Tibial nerve (tissue), 4 donors: ENCODE data around the gene CCDC171. TPM values are rescaled to one million over a fixed set of nuclear protein-coding genes. Genes with fewer than 3 reads are reported as not detected.

ENCODE experiments used
- DNase-seq, 2 donors: peaks; one replicate each; pipeline ENCODE4 v3.0.0-alpha.2; 2019; ENCODE audit warnings: low spot score in 2 of 2
- H3K27ac ChIP-seq, 4 donors: fragments of 200-600 bp; sonication (generic) in 3 of 4; one replicate each; pipeline ENCODE4 v1.5.1; 2017 to 2019; ENCODE audit warnings: mild to moderate bottlenecking in 1 of 4
- H3K27me3 ChIP-seq, 2 donors: fragments of 200-600 bp; sonication (generic) in 1 of 2; one replicate each; pipeline versions ENCODE4 v1.5.1 to v1.6.0; 2017 to 2019
- H3K36me3 ChIP-seq, 3 donors: fragments of 200-600 bp; sonication (generic); one replicate each; pipeline ENCODE4 v1.5.1; 2018 to 2019
- H3K4me1 ChIP-seq, 4 donors: fragments of 200-600 bp; sonication (generic) in 3 of 4; one replicate each; pipeline ENCODE4 v1.5.1; 2017 to 2019
- H3K4me3 ChIP-seq, 4 donors: fragments of 200-600 bp; sonication (generic) in 3 of 4; one replicate each; pipeline ENCODE4 v1.5.1; 2017 to 2019; ENCODE audit warnings: mild to moderate bottlenecking in 1 of 4, moderate library complexity in 1 of 4
- H3K9me3 ChIP-seq, 4 donors: fragments of 200-600 bp; sonication (generic) in 3 of 4; one replicate each; pipeline ENCODE4 v1.5.1; 2017 to 2019
- CTCF ChIP-seq, 5 experiments: fragments of 200-600 bp in 3 of 5; fragments of 450-650 bp in 2 of 5; sonication (generic) in 3 of 5; IDR thresholded peaks; one replicate each; pipeline ENCODE4 v1.5.1; 2016 to 2019; ENCODE audit warnings: antibody characterized with exemption in 5 of 5, mild to moderate bottlenecking in 3 of 5, moderate library complexity in 2 of 5
- EP300 ChIP-seq, 2 donors: sonication (generic); formaldehyde crosslinking; IDR thresholded peaks; one replicate each; pipeline ENCODE4 v1.6.1; 2017; ENCODE audit warnings: antibody characterized with exemption in 2 of 2, mild to moderate bottlenecking in 1 of 2
- POLR2A ChIP-seq, 2 donors: fragments of 450-650 bp; IDR thresholded peaks; one replicate each; pipeline ENCODE4 v1.6.1; 2017; ENCODE audit warnings: antibody characterized with exemption in 2 of 2, mild to moderate bottlenecking in 2 of 2, moderate library complexity in 2 of 2
- WGBS, 2 donors: methylation state at CpG; one replicate each; pipeline ENCODE4 v1.1.5; 2018; 5-methylcytosine and 5-hydroxymethylcytosine counted together
- total RNA-seq, 4 donors: library from RNA; depleted of rRNA; stranded (reverse); fragments of >200 nt; gene quantifications; one replicate each; pipeline ENCODE4 v1.1.0, GENCODE V29; 2016

The CCDC171 gene
- total RNA-seq, 4 donors from 2014 or later = 4.7 to 18.8 (median 7.9) TPM

- Histone ChIP-seq H3K36me3 (peaks cover 0 to 9% (median 0%) of the 10 kb centered on the region in 3 donors), H3K4me1 (no peaks in the 10 kb centered on the region), H3K9me3 (no peaks in the 10 kb centered on the region), H3K4me3 (no peak overlapping the region), H3K27me3 (no peaks in the 10 kb centered on the region), H3K27ac (no peak overlapping the region)
- DNase-seq = no peak
- TF ChIP-seq POLR2A (IDR thresholded peaks at IDR 0.05) (no peak), CTCF (IDR thresholded peaks at IDR 0.05) (no peak), EP300 (IDR thresholded peaks at IDR 0.05) (no peak)
- 37 to 46% methylated on average over 5 of the region's 5 CpGs for WGBS, 2 donors
Measured at GRCh38 chr9:15722888-15723287, 170.0 kb downstream of the CCDC171 start.

- Histone ChIP-seq H3K36me3 (peaks cover 0 to 5% (median 0%) of the 10 kb centered on the region in 3 donors), H3K4me3 (no peak overlapping the region), H3K27ac (no peak overlapping the region), H3K4me1 (no peaks in the 10 kb centered on the region), H3K27me3 (no peaks in the 10 kb centered on the region), H3K9me3 (no peaks in the 10 kb centered on the region)
- 81 to 88% methylated on average over 1 of the region's 1 CpG for WGBS, 2 donors
- TF ChIP-seq POLR2A (IDR thresholded peaks at IDR 0.05) (no peak), EP300 (IDR thresholded peaks at IDR 0.05) (no peak), CTCF (IDR thresholded peaks at IDR 0.05) (no peak)
- DNase-seq = no peak
Measured at GRCh38 chr9:15724016-15724415, 171.2 kb downstream of the CCDC171 start.

GRCh38 chr9:15724612-15725011, 171.8 kb downstream of the CCDC171 start:
- Histone ChIP-seq H3K4me3 (no peak overlapping the region), H3K9me3 (no peaks in the 10 kb centered on the region), H3K36me3 (peaks cover 0 to 5% (median 0%) of the 10 kb centered on the region in 3 donors), H3K4me1 (no peaks in the 10 kb centered on the region), H3K27ac (no peak overlapping the region), H3K27me3 (no peaks in the 10 kb centered on the region)
- WGBS, 2 donors = 14 to 24% methylated on average over 1 of the region's 1 CpG
- no peak for DNase-seq
- TF ChIP-seq CTCF (IDR thresholded peaks at IDR 0.05) (no peak), POLR2A (IDR thresholded peaks at IDR 0.05) (no peak), EP300 (IDR thresholded peaks at IDR 0.05) (no peak)

GRCh38 chr9:15725953-15726352, 173.1 kb downstream of the CCDC171 start:
- TF ChIP-seq POLR2A (IDR thresholded peaks at IDR 0.05) = no peak
- TF ChIP-seq CTCF (IDR thresholded peaks at IDR 0.05) = no peak
- TF ChIP-seq EP300 (IDR thresholded peaks at IDR 0.05) = no peak
- WGBS, 2 donors = 81 to 86% methylated on average over 1 of the region's 1 CpG

GRCh38 chr9:15729507-15729906, 176.7 kb downstream of the CCDC171 start:
- H3K9me3 ChIP-seq = no peaks in the 10 kb centered on the region
- no peak for DNase-seq
- peaks cover 0 to 12% (median 0%) of the 10 kb centered on the region in 3 donors for H3K36me3 ChIP-seq
- TF ChIP-seq CTCF (IDR thresholded peaks at IDR 0.05) (no peak), POLR2A (IDR thresholded peaks at IDR 0.05) (no peak), EP300 (IDR thresholded peaks at IDR 0.05) (no peak)
- WGBS, 2 donors = 77% methylated on average over 2 of the region's 2 CpGs
- H3K4me3 ChIP-seq = no peak overlapping the region
- no peaks in the 10 kb centered on the region for H3K27me3 ChIP-seq
- H3K27ac ChIP-seq = no peak overlapping the region
- H3K4me1 ChIP-seq = no peaks in the 10 kb centered on the region

More at GRCh38 chr9:15725953-15726352, 173.1 kb downstream of the CCDC171 start:
- H3K4me1 ChIP-seq = no peaks in the 10 kb centered on the region
- H3K27ac ChIP-seq = no peak overlapping the region
- no peak for DNase-seq
- no peak overlapping the region for H3K4me3 ChIP-seq
- H3K9me3 ChIP-seq = no peaks in the 10 kb centered on the region
- H3K36me3 ChIP-seq = peaks cover 0 to 10% (median 0%) of the 10 kb centered on the region in 3 donors
- H3K27me3 ChIP-seq = no peaks in the 10 kb centered on the region
